DND-41 (cell line): Measurements from ENCODE around the gene NTMT2.

Source experiments
- CTCF ChIP-seq: IDR thresholded peaks from 2 replicates; pipeline ENCODE4 v1.5.1; 2012; ENCODE audit warnings: borderline replicate concordance, low read length, moderate library complexity, mild to moderate bottlenecking; ENCODE audit not compliant: poor library complexity, severe bottlenecking; ENCODE audit errors: extremely low read depth
- EZH2 ChIP-seq: IDR thresholded peaks from 3 replicates; pipeline ENCODE4 v1.6.1; 2012; ENCODE audit warnings: borderline replicate concordance, low read depth, mild to moderate bottlenecking, moderate library complexity, low read length, inconsistent platforms; ENCODE audit not compliant: severe bottlenecking

GRCh38 chr1:170203693-170204092, 57.9 kb downstream of the NTMT2 start:
- no peak for TF ChIP-seq CTCF
- no peak for TF ChIP-seq EZH2
